Inferior parietal cortex (tissue), 1 donor: ENCODE data around the gene CCDC144A.
"Not testable (repeated sequence)": the region's sequence is repeated elsewhere in the genome, so short reads cannot be mapped to it uniquely, and the experiment has no call there.

Experiments used
- DNase-seq: peaks from one replicate; pipeline ENCODE4 v3.0.0-alpha.2; 2016; ENCODE audit errors: extremely low spot score

The CCDC144A gene, protein sequence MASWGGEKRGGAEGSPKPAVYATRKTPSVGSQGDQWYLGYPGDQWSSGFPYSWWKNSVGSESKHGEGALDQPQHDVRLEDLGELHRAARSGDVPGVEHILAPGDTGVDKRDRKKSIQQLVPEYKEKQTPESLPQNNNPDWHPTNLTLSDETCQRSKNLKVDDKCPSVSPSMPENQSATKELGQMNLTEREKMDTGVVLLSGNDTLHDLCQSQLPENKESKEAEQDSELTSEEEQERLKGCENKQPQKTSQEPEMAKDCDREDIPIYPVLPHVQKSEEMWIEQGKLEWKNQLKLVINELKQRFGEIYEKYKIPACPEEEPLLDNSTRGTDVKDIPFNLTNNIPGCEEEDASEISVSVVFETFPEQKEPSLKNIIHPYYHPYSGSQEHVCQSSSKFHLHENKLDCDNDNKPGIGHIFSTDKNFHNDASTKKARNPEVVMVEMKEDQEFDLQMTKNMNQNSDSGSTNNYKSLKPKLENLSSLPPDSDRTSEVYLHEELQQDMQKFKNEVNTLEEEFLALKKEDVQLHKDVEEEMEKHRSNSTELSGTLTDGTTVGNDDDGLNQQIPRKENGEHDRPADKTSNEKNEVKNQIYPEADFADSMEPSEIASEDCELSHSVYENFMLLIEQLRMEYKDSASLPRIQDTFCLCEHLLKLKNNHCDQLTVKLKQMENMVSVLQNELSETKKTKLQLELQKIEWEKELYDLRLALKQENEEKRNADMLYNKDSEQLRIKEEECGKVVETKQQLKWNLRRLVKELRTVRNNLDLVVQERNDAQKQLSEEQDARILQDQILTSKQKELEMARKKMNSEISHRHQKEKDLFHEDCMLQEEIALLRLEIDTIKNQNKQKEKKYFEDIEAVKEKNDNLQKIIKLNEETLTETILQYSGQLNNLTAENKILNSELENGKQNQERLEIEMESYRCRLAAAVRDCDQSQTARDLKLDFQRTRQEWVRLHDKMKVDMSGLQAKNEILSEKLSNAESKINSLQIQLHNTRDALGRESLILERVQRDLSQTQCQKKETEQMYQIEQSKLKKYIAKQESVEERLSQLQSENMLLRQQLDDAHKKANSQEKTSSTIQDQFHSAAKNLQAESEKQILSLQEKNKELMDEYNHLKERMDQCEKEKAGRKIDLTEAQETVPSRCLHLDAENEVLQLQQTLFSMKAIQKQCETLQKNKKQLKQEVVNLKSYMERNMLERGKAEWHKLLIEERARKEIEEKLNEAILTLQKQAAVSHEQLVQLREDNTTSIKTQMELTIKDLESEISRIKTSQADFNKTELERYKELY (N-terminal part only)

DNA sequence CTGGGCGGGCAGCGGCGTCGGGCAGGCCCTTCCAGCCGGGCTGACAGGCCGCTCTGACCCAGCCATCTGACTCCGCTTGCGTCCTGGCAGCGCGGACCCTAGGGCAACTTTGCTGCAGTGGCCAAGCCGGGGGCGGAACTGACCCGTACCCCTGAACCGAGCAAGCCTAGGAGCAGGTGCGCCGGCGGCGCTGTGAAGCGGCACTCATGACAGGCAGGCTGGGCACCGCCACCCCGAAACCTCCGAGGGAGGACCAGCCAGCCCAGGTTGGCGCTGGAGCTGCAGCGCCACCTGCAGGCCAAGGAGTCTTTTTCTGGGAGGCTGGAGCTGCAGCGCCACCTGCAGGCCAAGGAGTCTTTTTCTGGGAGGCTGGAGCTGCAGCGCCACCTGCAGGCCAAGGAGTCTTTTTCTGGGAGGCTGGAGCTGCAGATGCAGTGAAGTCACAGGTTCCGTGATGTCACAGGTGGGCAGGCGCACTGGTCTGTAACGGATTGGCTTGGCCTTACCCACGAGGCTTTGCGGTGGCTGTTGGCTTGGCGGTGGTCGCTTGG is at the start of gene CCDC144A:
CCDC144A (plus strand) TSS at position 511 of the 551 bp plus-strand sequence. CDS start 160 bp downstream, outside the sequence.
- not testable (repeated sequence) for DNase-seq

DNA sequence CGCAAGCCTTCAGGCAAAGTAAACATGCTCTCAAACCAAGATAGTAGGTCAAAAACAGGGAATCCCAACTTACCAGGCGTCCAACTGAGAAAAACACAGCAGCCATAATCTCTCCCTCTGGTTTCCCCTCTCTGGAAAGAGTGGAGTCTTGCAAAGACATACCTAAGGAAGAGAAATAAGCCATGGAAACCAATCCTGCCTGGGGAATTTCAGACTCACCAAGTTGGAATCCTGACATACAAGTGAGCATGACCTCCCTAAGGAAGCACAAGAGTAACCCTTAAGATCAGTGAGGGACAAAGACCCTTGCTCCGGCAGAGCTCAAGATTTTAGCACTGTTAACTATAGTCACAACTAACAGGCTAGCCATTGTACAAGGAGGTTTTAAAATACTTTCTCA is 40.5 kb upstream of the CCDC144A start:
- DNase-seq, result no peak

DNA sequence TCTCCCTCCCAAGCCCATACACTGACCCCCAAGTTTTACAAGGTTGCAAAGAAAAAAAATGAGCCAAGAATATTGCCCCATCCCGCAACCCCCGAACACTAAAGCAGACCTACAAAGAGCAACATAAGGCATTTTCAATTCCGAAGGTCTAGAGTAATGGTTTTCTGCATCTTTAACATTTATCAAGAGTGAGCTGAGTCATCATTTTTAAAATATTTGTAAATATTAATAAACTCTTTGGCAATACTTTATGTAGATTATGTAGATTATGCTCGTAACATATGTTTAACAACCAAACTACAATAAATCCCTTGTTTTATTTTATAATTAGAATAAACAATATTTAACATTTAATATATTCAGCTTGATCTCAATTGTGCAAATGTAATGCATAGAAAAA is 37.8 kb upstream of the CCDC144A start:
- no peak for DNase-seq

DNA sequence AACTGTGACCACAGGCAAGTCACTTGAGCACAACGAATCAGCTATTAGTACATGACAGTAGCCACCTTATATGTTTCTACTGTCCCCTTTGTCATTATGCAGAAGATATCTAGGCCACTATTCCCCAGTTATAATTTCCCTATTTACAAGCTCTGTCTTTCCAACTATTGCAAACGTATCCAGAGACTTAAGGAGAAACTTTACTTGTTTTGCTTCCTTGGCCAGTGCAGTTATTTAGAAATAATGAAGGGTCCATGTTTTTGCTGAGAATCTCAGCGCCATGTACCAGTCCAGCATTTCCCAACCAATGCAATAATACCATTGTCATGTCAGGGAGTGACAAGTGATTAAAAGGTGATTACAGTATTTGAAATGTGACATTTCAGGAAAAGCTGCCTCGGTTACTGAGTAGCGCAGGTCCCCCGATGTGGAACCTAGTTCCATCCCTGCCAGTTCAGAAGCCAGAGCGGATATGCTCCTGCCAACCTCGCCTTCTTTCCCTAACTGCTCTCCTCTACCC is 37.1 kb upstream of the CCDC144A start:
- DNase-seq, result peak; percentile 42

DNA sequence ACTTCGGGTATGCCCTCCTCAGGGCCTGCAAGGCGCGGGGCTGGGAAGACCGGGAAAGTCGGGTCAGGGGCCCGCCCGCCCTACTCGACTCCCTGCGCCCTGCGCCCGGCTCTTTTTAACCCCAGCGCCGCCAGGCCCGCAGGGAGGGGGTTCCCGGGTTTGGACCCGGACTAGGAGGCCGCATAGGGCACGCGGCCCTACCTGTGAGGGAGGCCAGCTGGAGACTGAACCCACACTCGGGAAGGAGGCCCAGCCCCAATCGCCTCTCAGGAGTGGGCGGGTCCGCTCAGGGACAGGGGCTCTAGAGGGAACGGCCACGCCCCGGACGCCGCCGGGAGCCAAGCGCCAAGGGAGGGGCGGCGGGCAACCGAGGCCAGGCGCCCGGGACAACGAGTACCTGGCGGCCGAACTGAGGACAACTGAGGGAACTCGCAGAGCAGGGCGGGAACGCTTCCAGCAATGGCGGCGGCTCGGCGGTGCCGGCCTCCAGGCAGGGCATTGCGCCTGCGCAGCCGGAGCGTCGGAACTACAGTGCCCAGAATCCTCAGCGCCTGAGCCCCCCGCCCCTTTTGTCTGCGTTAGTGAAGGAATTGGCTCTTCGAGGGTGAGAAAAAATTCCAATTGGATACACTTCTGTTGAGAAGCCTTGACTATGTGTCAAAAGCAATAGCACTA is 36.5 kb upstream of the CCDC144A start, which contains the start of gene ZNF624:
ZNF624 (minus strand) TSS at position 484 of the 675 bp plus-strand sequence.
- peak; percentile 93 for DNase-seq

DNA sequence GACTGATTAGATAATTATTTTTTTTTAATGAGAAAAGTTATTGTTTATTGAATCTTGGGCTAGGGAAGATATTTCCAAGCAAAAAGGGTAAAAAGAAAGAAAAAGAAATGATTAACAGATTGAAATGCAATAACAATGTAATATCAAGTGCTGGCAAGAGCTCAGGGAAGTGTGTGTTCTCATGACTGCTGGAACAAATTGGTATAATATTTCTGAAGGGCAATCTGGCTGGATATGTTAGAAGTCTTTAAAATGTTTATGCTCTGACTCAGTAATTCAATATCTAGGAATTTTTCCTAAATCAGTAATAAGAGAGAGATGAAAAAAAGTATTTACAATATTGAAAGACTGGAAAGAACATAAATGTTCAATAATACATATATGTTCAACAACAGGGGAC is 28.8 kb upstream of the CCDC144A start:
- no peak for DNase-seq

DNA sequence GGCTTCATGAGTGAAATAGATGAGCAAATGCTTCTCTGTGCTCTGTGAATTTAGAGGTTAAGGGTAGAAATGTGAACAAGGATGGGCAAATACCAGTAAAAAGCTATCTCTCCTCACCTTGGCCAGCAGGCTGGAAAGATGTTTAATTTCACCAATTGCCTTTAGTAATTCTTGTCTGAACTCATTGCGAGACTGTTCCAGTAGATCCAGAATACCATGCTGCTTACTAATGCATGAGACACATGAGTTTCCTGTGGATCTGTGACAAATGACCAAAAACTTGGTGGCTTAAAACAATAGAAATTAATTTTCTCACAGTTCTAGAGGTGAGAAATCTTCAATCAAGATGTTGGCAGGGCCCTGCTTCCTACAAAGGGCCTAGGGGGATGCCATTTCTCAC is 27.1 kb upstream of the CCDC144A start:
- no peak for DNase-seq

DNA sequence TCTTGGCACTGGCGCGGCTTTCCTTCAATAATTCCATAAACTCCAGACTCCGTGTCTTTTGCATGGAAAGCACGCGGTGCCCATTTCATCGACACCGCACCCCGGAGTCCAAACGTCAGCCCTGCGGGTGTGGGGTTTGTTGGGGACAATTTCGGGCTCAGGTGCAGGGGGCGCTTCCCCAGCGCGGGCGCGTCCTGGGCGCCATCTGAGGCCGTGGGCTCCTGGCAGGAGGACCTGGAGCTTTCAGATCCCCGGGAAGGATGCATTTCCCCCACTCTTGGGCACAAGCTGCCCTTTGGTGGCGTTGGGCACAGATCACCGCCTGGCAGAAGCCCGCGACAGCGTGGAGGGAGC is 23.5 kb upstream of the CCDC144A start:
- not testable (repeated sequence) for DNase-seq

DNA sequence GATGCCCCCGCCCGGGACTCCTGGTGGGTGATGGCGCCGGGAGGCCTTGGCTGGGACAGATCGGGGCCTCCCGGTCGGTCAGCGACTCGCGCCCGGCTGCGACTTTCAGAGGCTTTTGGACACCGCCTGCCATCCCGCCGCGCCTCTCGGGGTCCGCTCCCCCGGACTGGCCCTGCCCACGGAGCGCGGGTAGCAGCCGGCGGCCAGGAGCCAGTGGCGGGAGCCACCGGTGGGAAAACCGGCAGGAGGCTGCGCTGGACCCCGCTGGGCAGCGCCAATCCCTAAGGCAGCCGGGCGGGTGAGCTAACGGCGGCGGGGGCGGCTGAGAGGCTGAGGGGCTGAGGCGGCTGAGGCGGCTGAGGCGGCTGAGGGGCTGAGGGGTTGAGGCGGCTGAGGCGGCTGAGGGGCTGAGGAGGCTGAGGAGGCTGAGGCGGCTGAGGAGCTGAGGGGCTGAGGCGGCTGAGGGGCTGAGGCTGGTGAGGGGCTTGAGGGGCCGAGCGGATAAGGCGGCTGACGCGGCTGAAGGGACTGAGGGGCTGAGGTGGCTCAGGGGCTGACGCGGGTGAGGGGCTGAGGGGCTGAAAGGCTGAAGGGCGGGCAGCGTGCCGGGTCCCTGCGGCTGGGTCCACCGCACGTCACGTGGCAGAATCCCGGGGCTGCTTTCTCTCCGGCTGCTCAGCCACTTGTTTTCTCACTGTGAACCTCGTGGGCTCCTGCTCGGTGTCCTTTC is 23.0 kb upstream of the CCDC144A start:
- peak; percentile 27 for DNase-seq

DNA sequence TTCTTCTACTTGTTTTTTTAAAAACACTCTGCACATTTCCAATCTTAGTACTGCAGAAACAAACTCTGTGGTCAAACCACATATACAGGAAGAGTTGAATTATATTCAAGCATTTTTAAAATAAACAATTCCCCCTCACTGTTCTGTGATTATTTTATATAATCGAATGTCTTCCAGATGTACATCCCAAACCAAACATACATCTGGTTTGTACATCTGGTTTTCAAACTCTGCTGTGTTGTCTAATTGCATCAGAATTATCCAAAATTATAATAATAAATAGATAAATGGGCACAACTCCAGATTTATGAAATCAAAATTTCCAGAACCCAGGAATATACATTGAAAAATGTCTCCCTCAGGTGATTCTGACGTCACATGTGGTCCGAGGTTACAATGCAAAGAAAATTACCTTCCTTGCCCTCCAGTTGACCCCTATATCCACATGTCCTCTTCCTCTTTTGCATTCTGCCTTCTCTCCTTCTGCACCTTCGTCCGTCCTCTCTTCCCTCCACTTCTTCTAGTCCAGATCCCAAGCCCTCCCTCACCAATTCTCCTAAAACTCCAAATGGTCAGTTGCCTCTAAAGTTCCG is 13.3 kb upstream of the CCDC144A start:
- no peak for DNase-seq

DNA sequence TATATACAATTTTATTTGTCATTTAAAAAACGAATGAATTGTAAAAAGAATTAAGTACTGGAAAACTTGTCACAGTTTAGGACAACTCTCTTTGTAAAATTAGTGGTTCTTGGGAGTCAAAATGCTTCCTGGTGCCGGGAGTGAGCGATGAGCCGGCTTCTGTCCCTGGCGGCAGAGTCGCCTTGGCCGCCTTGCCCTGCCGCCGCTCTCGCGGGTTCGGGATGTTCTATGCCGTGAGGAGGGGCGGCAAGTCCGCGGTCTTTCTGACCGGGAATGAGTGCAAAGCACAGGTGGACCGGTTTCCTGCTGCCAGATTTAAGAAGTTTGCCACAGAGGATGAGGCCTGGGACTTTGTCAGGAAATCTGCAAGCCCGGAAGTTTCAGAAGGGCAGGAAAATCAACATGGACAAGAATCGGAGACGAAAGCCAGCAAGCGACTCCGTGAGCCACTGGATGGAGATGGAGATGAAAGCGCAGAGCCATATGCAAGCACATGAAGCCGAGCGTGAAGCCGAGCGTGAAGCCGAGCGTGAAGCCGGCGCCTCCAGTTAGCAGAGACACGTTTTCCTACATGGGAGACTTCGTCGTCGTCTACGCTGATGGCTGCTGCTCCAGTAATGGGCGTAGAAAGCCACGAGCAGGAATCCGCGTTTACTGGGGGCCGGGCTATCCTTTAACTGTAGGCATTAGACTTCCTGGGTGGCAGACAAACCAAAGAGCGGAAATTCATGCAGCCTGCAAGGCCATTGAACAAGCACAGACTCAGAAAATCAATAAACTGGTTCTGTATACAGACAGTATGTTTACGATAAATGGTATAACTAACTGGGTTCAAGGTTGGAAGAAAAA is 6.5 kb upstream of the CCDC144A start:
- not testable (repeated sequence) for DNase-seq

DNA sequence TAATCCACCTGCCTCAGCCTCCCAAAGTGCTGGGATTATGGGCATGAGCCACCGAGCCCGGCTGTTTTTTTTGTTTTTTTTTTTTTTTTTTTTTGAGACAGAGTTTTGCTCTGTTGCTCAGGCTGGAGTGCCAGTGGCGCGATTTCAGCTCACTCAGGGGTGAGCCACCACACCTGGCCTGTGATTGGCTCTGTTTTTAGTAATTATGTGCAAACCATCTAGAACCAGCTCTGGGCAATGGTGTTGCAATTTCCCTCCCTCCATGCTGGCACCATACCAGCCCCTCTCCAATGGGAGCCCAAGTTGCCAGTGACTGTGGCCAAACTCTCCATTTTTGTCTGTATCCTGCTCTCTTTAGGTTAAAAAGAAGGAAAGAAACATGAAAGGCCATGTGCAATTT is 4.0 kb upstream of the CCDC144A start:
- not testable (repeated sequence) for DNase-seq

DNA sequence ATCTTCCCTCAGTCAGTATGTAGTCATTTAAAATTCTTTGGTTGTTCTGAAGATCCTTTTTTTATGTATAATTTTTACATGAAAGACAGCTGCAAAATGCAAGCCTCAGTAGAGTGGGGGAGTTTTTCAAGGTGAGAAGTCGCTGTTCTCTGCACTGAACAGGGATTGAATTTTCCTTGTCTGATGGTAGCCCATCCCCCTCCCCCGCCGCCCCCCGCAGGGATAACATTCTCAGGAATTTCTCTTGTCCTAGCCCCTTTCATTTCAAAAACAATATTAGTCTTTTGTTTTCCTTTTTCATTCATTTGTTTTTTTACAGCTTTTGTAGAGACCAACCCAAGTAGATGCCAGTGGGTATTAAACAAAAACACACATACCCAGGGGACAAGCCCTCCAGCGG is 2.9 kb upstream of the CCDC144A start:
- DNase-seq, result not testable (repeated sequence)

DNA sequence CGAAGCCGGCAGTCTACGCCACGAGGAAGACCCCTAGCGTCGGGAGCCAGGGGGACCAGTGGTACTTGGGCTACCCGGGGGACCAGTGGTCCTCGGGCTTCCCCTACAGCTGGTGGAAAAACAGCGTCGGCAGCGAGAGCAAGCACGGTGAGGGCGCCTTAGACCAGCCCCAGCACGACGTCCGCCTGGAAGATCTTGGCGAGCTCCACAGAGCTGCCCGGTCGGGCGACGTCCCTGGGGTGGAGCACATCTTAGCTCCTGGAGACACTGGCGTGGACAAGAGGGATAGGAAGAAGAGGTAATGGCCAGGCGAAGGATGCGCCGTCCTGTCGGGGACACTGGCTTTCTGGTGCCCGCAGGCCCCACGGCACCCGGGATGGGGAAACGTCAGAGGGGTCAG is 406 bp downstream of the CCDC144A start:
- DNase-seq, result not testable (repeated sequence)

DNA sequence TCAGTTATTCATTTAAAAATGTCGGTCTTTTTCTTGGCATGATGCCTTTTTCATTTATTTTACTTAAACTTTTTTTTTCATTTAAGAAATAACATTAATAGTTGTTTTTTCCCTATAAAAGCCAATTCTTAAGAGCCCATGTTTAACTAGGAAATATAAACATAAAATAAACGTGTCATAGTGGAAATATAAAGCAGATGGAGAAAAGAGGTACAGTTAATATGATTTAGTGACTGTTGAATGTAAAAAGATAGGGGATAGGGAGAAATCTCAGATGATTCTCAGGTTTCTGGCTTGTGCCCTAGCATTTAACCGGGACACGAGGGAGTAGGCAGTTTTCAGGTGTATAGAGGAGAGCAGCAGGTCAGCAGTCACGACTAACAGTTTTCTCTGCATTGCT is 7.6 kb downstream of the CCDC144A start:
- not testable (repeated sequence) for DNase-seq

DNA sequence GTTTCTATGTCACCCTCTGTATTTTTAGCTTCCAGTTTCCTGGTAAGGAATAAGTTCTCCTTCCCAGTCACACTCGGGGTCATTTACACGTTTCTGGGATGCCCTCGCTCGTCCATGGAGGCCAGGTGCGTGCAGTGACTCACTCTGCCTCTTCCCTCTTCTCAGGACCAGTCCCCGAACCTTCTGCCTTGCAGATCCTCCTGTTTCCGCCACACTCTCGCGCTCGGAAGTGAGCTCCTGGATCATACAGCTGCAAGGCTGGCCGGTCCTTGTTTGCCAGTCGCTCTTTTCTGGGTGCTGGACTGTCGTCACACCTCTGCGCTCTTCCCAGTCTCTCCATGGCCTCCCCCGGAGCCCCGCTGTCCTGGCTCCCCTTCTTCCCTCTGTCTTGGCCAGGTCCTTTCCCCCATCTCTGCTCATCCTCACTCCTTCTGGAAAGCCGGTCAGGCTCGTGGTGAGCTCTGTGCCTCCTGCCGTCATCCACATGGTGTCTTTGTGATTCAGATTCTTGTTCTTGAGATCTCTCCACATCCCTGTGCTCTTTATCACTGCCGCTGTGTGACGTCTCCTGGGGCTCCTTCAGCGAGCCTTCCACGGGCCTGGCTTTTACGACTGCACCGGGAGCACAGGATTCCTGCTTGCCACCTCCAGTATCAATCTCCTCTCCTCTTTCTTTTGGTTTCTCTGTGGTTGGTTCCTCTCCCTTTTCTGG is 55.6 kb downstream of the CCDC144A start:
- peak; percentile 4 for DNase-seq

DNA sequence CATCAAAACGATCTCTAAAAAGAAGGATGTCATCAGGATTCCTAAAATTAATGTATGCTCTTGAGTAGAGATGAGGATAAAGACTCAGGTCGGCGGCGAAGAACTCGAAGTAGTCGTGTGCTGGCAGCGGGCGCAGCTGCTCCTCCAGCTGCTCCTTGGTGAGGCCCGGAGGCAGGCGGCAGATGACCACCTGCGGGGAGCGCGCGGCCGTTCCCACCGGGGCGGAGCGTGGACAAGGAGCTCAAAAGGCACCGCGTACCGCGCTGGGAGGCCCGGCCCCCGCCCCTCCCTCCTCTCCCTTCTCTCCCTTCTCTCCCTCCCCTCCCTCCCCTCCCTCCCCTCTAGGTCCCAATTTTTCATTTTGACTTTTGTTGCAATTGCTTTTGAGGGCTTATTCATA is 56.5 kb downstream of the CCDC144A start:
- not testable (repeated sequence) for DNase-seq

DNA sequence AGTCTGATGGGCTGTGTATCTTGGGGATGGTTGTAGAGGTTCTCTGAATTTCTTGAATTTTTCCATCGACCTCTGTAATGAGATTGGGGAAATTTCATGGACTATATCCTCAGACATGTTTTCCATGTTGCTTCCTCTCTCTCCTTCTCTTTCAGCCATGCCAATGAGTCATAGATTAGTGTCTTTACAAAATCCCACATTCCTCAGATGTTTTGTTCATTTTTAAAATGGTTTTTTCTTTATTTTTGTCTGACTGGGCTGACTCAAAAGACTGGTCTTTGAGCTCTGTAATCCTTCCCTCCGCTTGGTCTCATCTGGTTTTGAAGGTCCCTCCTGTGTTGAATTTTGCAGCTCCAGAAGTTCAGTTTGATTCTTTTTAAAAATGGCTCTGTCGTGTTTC is 60.5 kb downstream of the CCDC144A start:
- not testable (repeated sequence) for DNase-seq
